Esophagus muscularis mucosa (tissue), 4 donors: ENCODE data around the gene MRPS7.

ENCODE experiments used
- CTCF ChIP-seq, 3 experiments: fragments of 200-600 bp in 2 of 3; fragments of 450-650 bp in 1 of 3; sonication (generic) in 2 of 3; IDR thresholded peaks; one replicate each; pipeline ENCODE4 v1.5.1; 2017 to 2019; ENCODE audit warnings: antibody characterized with exemption in 3 of 3, mild to moderate bottlenecking in 2 of 3, moderate library complexity in 1 of 3
- EP300 ChIP-seq: sonication (generic); formaldehyde crosslinking; IDR thresholded peaks from one replicate; pipeline ENCODE4 v1.6.1; 2017; ENCODE audit warnings: antibody characterized with exemption
- POLR2A ChIP-seq: fragments of 450-650 bp; IDR thresholded peaks from one replicate; pipeline ENCODE4 v1.6.1; 2017; ENCODE audit warnings: antibody characterized with exemption, moderate library complexity, mild to moderate bottlenecking, low read depth
- POLR2AphosphoS5 ChIP-seq, 2 donors: sonication (generic); formaldehyde crosslinking; IDR thresholded peaks; one replicate each; pipeline ENCODE4 v1.6.1; 2017; ENCODE audit warnings: antibody characterized with exemption in 2 of 2

GRCh38 chr17:75267411-75268232 is 5.9 kb downstream of the MRPS7 start:
- TF ChIP-seq POLR2AphosphoS5 (IDR thresholded peaks at IDR 0.05) (no peak), EP300 (no peak), POLR2A (no peak), CTCF (IDR thresholded peaks at IDR 0.05) (no peak)
